A549 (cell line): ENCODE data around the gene PNMA6A. TPM values are rescaled to one million over a fixed set of nuclear protein-coding genes. Genes with fewer than 3 reads are reported as not detected.
A peak's percentile ranks its signal among the peaks of the same experiment; 100 is the strongest.
"Not testable (repeated sequence)": the region's sequence is repeated elsewhere in the genome, so short reads cannot be mapped to it uniquely, and the experiment has no call there.

Experiments
- ATAC-seq, 2 experiments: fragments of 200-7000 bp in 1 of 2; fragments of >200 bp in 1 of 2; cut with Nextera tagmentation in 1 of 2; cut with Tn5 transposase in 1 of 2; 3 replicates each; pipeline versions ENCODE4 v1.8.0 to v1.9.1; 2018 to 2020; ENCODE audit warnings: mild to moderate bottlenecking in 1 of 2, moderate library complexity in 1 of 2
- CTCF ChIA-PET: fragments of 300-600 bp; sonication (Branson Sonifier 250); formaldehyde crosslinking; extraction: SDS; loops from one replicate; lab custom pipeline; 2021; ENCODE audit warnings: antibody characterized with exemption, inconsistent platforms; lab: Yijun Ruan, JAX
- POLR2A ChIA-PET: fragments of 350-600 bp; formaldehyde crosslinking; extraction: SDS; loops from one replicate; lab custom pipeline; 2021; ENCODE audit warnings: antibody characterized with exemption, inconsistent platforms; lab: Yijun Ruan, JAX
- DNase-seq, 2 experiments: peaks; one replicate each; pipeline versions ENCODE4 v3.0.0 to v3.0.0-alpha.2; 2011 to 2016; ENCODE audit warnings: low read depth in 1 of 2, low spot score in 1 of 2
- FAIRE-seq: peaks from 2 replicates; lab custom pipeline; 2011; peaks lifted over from hg19 to GRCh38; lab: Jason Lieb, UNC
- H3K27ac ChIP-seq, 2 experiments: fragments of >200 bp; sonication (Bioruptor Twin); formaldehyde crosslinking; 3 replicates each; pipeline ENCODE4 v1.5.1; 2016 to 2017
- H3K4me1 ChIP-seq: fragments of >200 bp; sonication (Bioruptor Twin); formaldehyde crosslinking; 3 replicates; pipeline ENCODE4 v1.6.1; 2016
- H3K4me2 ChIP-seq: fragments of >200 bp; sonication (Bioruptor Twin); formaldehyde crosslinking; 3 replicates; pipeline ENCODE4 v1.6.1; 2016
- H3K4me3 ChIP-seq: fragments of >200 bp; sonication (Bioruptor Twin); formaldehyde crosslinking; 3 replicates; pipeline ENCODE4 v1.5.1; 2016
- H3K9me3 ChIP-seq: fragments of >200 bp; sonication (Bioruptor Twin); formaldehyde crosslinking; 3 replicates; pipeline ENCODE4 v1.6.1; 2016
- EHF ChIP-seq: fragments of 250-450 bp; sonication (Bioruptor Pico); IDR thresholded peaks from 2 replicates; pipeline ENCODE4 v1.5.0; 2020; ENCODE audit warnings: mild to moderate bottlenecking
- EHMT2 ChIP-seq: fragments of 200-600 bp; sonication (generic); IDR thresholded peaks from 2 replicates; pipeline ENCODE4 v1.6.1; 2016; ENCODE audit warnings: antibody characterized with exemption, low read depth, mild to moderate bottlenecking, moderate library complexity
- EP300 ChIP-seq, 2 experiments: fragments of >200 bp; sonication (Bioruptor Twin); formaldehyde crosslinking; IDR thresholded peaks; 2 replicates in 1 of 2; 3 replicates in 1 of 2; pipeline ENCODE4 v1.6.1; 2016 to 2017
- FOSB ChIP-seq: fragments of 250-450 bp; sonication (Bioruptor Pico); IDR thresholded peaks from 2 replicates; pipeline ENCODE4 v1.5.0; 2020; ENCODE audit warnings: mild to moderate bottlenecking, moderate library complexity
- FOSL2 ChIP-seq, 2 experiments: fragments of 450-650 bp in 1 of 2; fragments of >200 bp in 1 of 2; sonication (Bioruptor Twin) in 1 of 2; formaldehyde crosslinking; IDR thresholded peaks; 2 replicates each; pipeline versions ENCODE4 v1.5.0 to v1.6.1; 2016 to 2020; ENCODE audit warnings: mild to moderate bottlenecking in 1 of 2, moderate library complexity in 1 of 2
- FOXS1 ChIP-seq: fragments of 250-450 bp; sonication (Bioruptor Pico); IDR thresholded peaks from 2 replicates; pipeline ENCODE4 v1.5.0; 2020; ENCODE audit warnings: mild to moderate bottlenecking, moderate library complexity
- HES2 ChIP-seq: fragments of >200 bp; sonication (Bioruptor Twin); formaldehyde crosslinking; IDR thresholded peaks from 2 replicates; pipeline ENCODE4 v1.6.1; 2016
- HEYL ChIP-seq: fragments of 250-450 bp; sonication (Bioruptor Pico); IDR thresholded peaks from 2 replicates; pipeline ENCODE4 v1.8.0; 2021; ENCODE audit warnings: mild to moderate bottlenecking, moderate library complexity
- HOXB13 ChIP-seq: fragments of 250-450 bp; sonication (Bioruptor Pico); IDR thresholded peaks from 2 replicates; pipeline ENCODE4 v1.5.0; 2020; ENCODE audit warnings: low read depth, mild to moderate bottlenecking, moderate library complexity
- HOXB5 ChIP-seq: fragments of 250-450 bp; sonication (Bioruptor Pico); IDR thresholded peaks from 2 replicates; pipeline ENCODE4 v1.5.0; 2020; ENCODE audit warnings: mild to moderate bottlenecking, moderate library complexity
- MAZ ChIP-seq: fragments of 150-350 bp; IDR thresholded peaks from 2 replicates; pipeline ENCODE4 v1.6.1; 2014; ENCODE audit warnings: antibody characterized with exemption, low read depth, low read length, borderline replicate concordance
- PHF8 ChIP-seq: fragments of 200-600 bp; sonication (generic); IDR thresholded peaks from 2 replicates; pipeline ENCODE4 v1.6.1; 2016; ENCODE audit warnings: low read depth, mild to moderate bottlenecking, antibody characterized with exemption, moderate library complexity, borderline replicate concordance
- RARB ChIP-seq: fragments of 250-450 bp; sonication (Bioruptor Pico); IDR thresholded peaks from 2 replicates; pipeline ENCODE4 v1.8.0; 2021; ENCODE audit warnings: mild to moderate bottlenecking, moderate library complexity
- RCOR1 ChIP-seq: fragments of 150-350 bp; IDR thresholded peaks from 2 replicates; pipeline ENCODE4 v1.6.1; 2014; ENCODE audit warnings: antibody characterized with exemption, low read length, low read depth
- REST ChIP-seq: fragments of 200-600 bp; sonication (generic); IDR thresholded peaks from 2 replicates; pipeline ENCODE4 v1.6.1; 2016; ENCODE audit warnings: antibody characterized with exemption, mild to moderate bottlenecking, moderate library complexity
- TP53 ChIP-seq: fragments of 250-450 bp; sonication (Bioruptor Pico); IDR thresholded peaks from 2 replicates; pipeline ENCODE4 v1.5.0; 2021; ENCODE audit warnings: mild to moderate bottlenecking, moderate library complexity
- USF2 ChIP-seq: fragments of 450-650 bp; IDR thresholded peaks from 2 replicates; pipeline ENCODE4 v1.6.1; 2014; ENCODE audit warnings: antibody characterized with exemption
- WGBS: methylation state at CpG from one replicate; pipeline ENCODE4 v1.1.6; 2017; ENCODE audit errors: missing lambda C conversion rate; 5-methylcytosine and 5-hydroxymethylcytosine counted together
- polyA plus RNA-seq, 4 experiments: library from polyadenylated mRNA; depleted of rRNA in 3 of 4; stranded (reverse); fragments of >200 nt; fragmentation: RNase III in 1 of 4; extraction: RNeasy Plus Mini Kit Qiagen cat#74134 plus additional on column Dnase treatment in 1 of 4; gene quantifications; 2 replicates in 3 of 4; 3 replicates in 1 of 4; pipeline ENCODE4 v1.2.3, GENCODE V29; 2011 to 2017

Gene PNMA6A
- polyA plus RNA-seq, 2 of the 4 experiments (the other 2 are of a cell fraction): 0.93 to 3.3 TPM

- TF ChIP-seq USF2 (no peak), HOXB5 (CRISPR knock-in tag) (no peak)
These were observed 8.9 kb upstream of the PNMA6A start (continued) for GRCh38 chrX:153063315-153063714.

- ChIA-PET POLR2A (no interaction called here), CTCF (interaction anchor here (1.2 to 4.1 kb wide), 2 partner anchors 13 to 31 kb away, joined by 3 to 14 read pairs; no protein-coding TSS in a partner anchor)
- DNase-seq (no peak), FAIRE-seq (no peak), ATAC-seq (no peak)
- TF ChIP-seq RCOR1: no peak
- WGBS: 74% methylated on average over 2 of the region's 2 CpGs
- Histone ChIP-seq H3K4me1 (peaks cover 26% of the 10 kb centered on the region; the same call in 2 of the 3 replicates), H3K4me3 (no peak overlapping the region), H3K9me3 (no peaks in the 10 kb centered on the region), H3K27ac (no peak overlapping the region), H3K4me2 (no peak overlapping the region)
These were observed 8.2 kb upstream of the PNMA6A start for GRCh38 chrX:153064061-153064460.

- Histone ChIP-seq H3K27ac (peak overlapping the region in 1 of 2 experiments; percentile 43; a peak in 2 of 6 replicates), H3K4me1 (peaks cover 26% of the 10 kb centered on the region; the same call in 2 of the 3 replicates), H3K4me2 (peak overlapping the region; percentile 16; the same call in 1 of the 3 replicates), H3K9me3 (no peaks in the 10 kb centered on the region), H3K4me3 (no peak overlapping the region)
- WGBS: 39% methylated on average over 4 of the region's 6 CpGs
- CTCF ChIA-PET: no interaction called here
- DNase-seq (peak in 1 of 2 experiments; percentile 13), FAIRE-seq (no peak), ATAC-seq (peak in 1 of 2 experiments; percentile 30; a peak in 2 of 6 replicates)
- POLR2A ChIA-PET: no interaction called here
- TF ChIP-seq TP53: no peak
- no peak for TF ChIP-seq RCOR1
- no peak for TF ChIP-seq EHF (CRISPR knock-in tag)
- no peak for TF ChIP-seq EP300 (IDR thresholded peaks at IDR 0.05)
- TF ChIP-seq MAZ: no peak
- no peak for TF ChIP-seq RARB
- TF ChIP-seq FOSL2 (IDR thresholded peaks at IDR 0.05): no peak
- no peak for TF ChIP-seq FOSL2 (CRISPR knock-in tag; IDR thresholded peaks at IDR 0.05)
- TF ChIP-seq HES2: no peak
- TF ChIP-seq HOXB13 (CRISPR knock-in tag): no peak
- TF ChIP-seq PHF8: no peak
- no peak for TF ChIP-seq REST
- no peak for TF ChIP-seq FOXS1 (CRISPR knock-in tag)
- TF ChIP-seq FOSB: no peak
- TF ChIP-seq EHMT2: no peak
- TF ChIP-seq HEYL (CRISPR knock-in tag): no peak
These were observed 6.9 kb upstream of the PNMA6A start for GRCh38 chrX:153065389-153065788.

GRCh38 chrX:153066402-153066801 lies 5.9 kb upstream of the PNMA6A start:
- peaks cover 24% of the 10 kb centered on the region; the same call in 2 of the 3 replicates for H3K4me1 ChIP-seq
- POLR2A ChIA-PET, FAIRE-seq, CTCF ChIA-PET, DNase-seq, H3K9me3 ChIP-seq, H3K4me2 ChIP-seq, H3K27ac ChIP-seq, H3K4me3 ChIP-seq, ATAC-seq: not testable (repeated sequence)
- 94% methylated on average over 3 of the region's 12 CpGs for WGBS

GRCh38 chrX:153073331-153073730 lies 1.1 kb downstream of the PNMA6A start:
- H3K9me3 ChIP-seq, H3K4me2 ChIP-seq, CTCF ChIA-PET, FAIRE-seq, H3K4me1 ChIP-seq, H3K27ac ChIP-seq, ATAC-seq, DNase-seq, POLR2A ChIA-PET, H3K4me3 ChIP-seq: not testable (repeated sequence)
- WGBS: no CpG with 5 or more reads among the region's 29 CpGs
